Vagina (tissue), 2 donors: Measurements from ENCODE around the gene TNS3.

Source experiments
- POLR2A ChIP-seq, 2 donors: fragments of 450-650 bp; IDR thresholded peaks; one replicate each; pipeline ENCODE4 v1.6.1; 2017; ENCODE audit warnings: antibody characterized with exemption in 2 of 2, mild to moderate bottlenecking in 2 of 2, moderate library complexity in 2 of 2
- POLR2AphosphoS5 ChIP-seq, 2 donors: sonication (generic); formaldehyde crosslinking; IDR thresholded peaks; one replicate each; pipeline ENCODE4 v1.9.0; 2017; ENCODE audit warnings: antibody characterized with exemption in 2 of 2, mild to moderate bottlenecking in 2 of 2, low read depth in 1 of 2; ENCODE audit not compliant: insufficient read depth in 1 of 2
- TF ChIP-seq, protein P1 (sequence below), 3 experiments: fragments of 450-650 bp in 2 of 3; fragments of 200-600 bp in 1 of 3; sonication (generic) in 1 of 3; IDR thresholded peaks; one replicate each; pipeline ENCODE4 v1.5.1; 2017 to 2019; ENCODE audit warnings: antibody characterized with exemption in 3 of 3, mild to moderate bottlenecking in 2 of 3, moderate library complexity in 2 of 3

GRCh38 chr7:47438411-47439029 lies 143.4 kb downstream of the TNS3 start:
- TF ChIP-seq POLR2A (IDR thresholded peaks at IDR 0.05) (no peak), POLR2AphosphoS5 (IDR thresholded peaks at IDR 0.05; ENCODE audit: insufficient read depth in 1 of 2, low read depth in 1 of 2) (no peak)
- TF ChIP-seq, protein P1, sequence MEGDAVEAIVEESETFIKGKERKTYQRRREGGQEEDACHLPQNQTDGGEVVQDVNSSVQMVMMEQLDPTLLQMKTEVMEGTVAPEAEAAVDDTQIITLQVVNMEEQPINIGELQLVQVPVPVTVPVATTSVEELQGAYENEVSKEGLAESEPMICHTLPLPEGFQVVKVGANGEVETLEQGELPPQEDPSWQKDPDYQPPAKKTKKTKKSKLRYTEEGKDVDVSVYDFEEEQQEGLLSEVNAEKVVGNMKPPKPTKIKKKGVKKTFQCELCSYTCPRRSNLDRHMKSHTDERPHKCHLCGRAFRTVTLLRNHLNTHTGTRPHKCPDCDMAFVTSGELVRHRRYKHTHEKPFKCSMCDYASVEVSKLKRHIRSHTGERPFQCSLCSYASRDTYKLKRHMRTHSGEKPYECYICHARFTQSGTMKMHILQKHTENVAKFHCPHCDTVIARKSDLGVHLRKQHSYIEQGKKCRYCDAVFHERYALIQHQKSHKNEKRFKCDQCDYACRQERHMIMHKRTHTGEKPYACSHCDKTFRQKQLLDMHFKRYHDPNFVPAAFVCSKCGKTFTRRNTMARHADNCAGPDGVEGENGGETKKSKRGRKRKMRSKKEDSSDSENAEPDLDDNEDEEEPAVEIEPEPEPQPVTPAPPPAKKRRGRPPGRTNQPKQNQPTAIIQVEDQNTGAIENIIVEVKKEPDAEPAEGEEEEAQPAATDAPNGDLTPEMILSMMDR (IDR thresholded peaks at IDR 0.05) = no peak
